SHP77 (cell line): Measurements from ENCODE around the gene CRHR2.

Experiments used
- DNase-seq, 2 experiments: peaks; one replicate each; lab custom pipeline; 2025; lab: John Stamatoyannopoulos, UW

Gene CRHR2

DNA sequence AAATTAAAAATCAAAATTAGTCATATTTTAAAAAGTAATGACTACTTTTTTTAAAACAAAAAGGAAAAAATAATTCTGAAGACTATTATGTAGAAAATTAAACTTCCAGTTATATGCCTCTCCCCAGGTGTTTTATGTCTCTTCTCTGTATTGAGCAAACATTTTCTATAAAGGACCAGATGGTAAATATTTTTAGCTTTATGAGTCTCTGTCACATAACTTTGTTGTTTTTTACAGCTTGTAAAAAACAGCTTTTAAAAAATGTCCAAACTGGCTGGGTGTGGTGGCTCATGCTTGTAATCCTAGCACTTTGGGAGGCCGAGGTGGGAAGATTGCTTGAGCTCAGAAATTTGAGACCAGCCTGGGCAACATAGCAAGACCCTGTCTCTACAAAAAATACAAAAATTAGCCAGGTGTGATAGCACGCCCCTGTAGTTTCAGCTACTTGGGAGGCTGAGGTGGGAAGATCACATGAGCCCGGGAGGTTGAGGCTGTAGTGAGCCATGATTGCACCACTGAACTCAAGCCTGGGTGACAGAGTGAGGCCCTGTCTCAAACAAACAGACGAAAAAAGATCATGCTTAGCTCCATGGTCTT, 64.1 kb downstream of the CRHR2 start:
- no peak for DNase-seq

DNA sequence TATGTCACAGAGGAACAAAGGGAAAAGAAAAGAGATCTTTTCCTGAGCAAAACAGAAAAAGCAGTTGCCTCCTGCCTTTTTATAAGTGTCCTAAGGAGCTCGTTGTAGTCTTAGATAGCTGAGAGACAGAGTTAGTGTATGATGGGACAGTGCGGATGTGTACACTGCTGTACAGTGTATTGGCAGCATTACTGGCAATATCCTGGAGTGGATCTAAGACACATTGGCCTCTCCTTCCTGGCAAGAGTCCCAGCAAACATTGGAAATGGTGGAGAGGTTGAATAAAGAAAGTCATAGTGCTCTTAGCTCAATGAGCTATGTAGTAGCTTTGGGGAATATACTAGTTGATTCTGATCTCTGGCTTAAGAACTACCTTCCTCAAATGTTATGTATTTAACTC, 64.9 kb downstream of the CRHR2 start:
- DNase-seq, result no peak

DNA sequence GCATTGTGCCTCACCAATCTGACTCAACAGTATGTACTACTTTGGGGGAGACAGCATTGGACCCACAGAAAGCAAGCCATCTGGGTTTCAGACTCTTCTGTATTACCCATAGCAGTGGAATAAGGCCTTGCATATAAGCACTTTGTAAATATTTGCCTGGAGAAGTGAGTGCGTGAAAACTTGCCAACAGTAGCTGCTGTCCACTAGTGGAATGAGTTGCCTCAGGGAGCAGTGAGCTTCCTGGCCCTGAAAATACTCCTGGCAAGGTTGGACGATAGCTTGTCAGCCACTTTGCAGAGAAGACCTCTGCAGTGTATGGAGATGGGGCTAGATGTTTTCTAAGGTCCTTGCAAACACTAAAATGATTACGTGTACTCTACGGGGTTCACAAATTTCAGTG, 65.9 kb downstream of the CRHR2 start:
- no peak for DNase-seq

DNA sequence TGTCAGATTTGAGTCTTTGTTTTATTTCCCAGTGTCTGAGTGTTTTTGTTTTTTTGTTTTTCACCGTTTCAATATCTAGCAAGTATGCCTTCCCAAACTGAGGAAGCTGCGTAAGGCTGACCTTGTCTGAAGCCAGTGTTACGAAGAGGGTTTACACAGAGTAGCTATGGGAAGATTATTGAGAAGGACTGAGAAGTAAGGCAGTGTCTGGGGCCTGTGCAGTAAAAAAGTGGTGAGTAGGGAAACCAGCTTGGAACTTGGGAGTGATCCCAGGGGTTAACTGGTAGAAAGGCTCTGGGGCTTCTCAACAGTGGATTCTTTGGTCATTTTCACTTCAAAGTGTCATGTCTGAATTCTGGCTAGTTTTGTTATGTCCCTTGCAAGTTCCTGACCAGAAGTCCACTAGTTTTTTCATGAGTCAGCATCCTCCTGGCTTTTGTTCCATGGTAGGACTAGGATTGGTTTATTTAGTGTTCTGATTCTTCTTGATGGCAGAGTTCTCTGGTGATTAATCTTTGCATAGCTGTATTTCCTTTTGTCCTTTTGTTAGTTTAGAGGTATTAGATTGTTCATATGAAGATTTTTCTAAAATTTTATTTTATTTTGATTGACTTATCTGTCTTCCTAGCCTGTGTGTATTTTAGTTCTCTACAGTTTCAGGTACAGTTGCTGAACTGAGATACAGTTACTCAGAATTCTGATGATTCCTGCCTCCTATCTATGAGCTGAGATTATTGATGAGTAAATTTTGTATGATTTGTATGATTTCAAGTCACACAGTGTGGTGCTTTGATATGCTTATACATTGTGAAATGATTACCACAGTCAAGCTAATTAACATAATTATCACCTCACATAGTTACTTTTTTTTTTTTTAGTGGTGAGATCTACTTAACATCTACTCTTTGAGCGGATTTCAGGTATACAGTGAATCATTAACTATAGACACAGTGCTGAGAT, 68.6 kb downstream of the CRHR2 start:
- DNase-seq, result no peak

DNA sequence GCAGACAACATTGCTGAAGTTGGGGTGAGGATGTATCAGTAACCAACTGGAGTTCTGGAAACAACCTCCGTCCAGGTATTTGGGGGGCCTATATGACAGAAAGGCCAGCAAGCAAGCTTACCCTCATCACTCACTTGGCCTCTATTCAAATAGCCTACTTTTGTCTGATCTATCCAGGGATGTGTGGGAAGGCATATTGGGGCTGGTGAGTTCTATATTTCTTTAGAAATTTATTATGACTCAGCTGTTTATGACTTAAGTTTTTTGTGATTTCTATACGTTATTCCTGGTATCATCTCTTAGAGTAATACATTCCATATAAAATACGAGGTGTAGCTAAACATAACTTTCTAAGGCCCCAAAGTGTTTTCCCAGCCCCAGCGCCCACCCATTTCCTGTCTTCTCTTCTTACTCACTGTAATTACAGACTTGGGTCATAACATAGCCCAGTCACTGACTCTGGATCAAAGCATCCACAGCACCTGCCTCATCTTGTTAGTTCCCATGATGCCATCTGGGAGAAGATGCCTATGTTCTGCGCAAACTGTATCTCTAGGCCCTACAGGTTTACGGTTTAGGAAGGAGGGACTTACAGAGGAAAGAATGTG, 69.5 kb downstream of the CRHR2 start:
- DNase-seq, result no peak

DNA sequence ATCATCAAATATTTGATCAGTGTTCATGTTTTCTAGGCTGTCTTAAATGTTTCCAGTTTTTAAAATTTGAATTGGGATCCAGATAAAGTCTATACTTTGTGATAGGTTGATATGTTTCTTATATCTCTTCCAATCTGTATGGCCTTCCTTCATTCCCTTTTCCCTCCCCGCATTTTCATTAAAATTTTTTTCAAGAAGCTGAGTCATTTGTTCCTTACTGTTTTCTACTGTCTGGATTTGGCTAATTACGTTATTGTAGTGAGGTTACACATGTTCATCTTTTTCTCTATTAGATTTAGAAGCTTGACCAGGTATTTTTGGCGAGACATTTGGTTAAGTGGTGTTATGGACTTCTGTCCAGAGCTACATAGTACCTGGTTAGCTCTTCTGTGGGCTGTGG, 76.4 kb downstream of the CRHR2 start:
- DNase-seq, result no peak

DNA sequence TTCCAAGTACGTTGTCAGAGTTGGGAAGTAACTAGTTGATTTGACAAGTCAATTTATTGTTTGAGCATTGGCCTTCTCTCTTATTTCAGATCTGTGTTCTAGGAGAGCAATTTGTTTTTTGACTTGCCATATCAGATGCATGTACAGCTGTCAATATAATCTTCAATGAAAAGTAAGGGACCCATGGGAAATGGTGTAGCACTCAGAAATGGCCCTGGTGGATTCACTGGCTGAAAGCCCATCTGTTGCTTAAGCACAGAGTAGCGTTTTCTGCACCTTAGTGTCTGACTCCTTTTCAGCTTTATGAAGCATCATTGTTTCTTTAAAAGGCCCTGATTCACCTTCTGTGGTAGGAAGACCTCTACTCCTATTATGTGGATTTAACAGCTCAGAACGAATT, 77.4 kb downstream of the CRHR2 start:
- DNase-seq, result no peak
